PFSK-1 (cell line): ENCODE measurements around the gene CYBA.

Experiments used
- POLR2AphosphoS5 ChIP-seq: IDR thresholded peaks from 2 replicates; pipeline ENCODE4 v1.6.1; 2012; ENCODE audit warnings: low read depth, mild to moderate bottlenecking, control low read depth, low read length, moderate library complexity
- SIN3A ChIP-seq: IDR thresholded peaks from 2 replicates; pipeline ENCODE4 v1.6.1; 2012; ENCODE audit warnings: mild to moderate bottlenecking, low read length, moderate library complexity, borderline replicate concordance; ENCODE audit not compliant: insufficient read depth

DNA sequence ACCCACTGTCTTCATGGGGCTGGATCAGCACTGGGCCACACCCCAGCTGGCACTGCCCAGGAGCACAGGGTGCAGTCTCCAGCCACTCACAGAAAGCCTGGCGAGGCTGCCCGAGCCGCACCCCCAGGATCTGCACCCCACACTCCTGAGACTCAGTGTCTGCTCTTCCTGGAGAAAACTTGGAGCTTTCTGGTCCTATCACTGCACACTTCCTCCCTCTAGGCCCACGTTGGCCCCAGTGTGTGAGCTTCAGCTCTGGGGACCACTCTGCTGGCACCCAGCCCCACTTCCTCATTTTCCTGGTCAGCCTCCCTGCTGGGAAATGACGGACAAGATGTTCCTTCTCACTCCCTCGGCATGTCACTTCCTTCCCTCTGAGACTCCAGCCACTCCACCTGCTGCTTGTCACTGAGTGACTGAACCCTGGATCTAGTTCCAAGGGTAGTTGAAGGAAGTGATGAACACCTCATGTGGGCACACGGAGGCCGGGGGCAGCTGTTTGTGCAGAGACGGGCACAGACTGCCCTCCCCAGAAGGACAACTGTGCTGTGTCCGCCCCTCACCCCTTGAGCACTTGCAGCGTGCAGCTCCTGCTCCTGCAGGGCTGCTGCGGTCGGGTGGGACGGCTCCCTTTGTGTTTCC, 51.6 kb downstream of the CYBA start:
- TF ChIP-seq POLR2AphosphoS5 = no peak
- TF ChIP-seq SIN3A = no peak
